GM21619 (cell line): ENCODE measurements around the gene MTLN.
"Not testable (repeated sequence)": the region's sequence is repeated elsewhere in the genome, so short reads cannot be mapped to it uniquely, and the experiment has no call there.

ENCODE experiments used
- ATAC-seq: cut with Tn5 transposase; IDR thresholded peaks from one replicate; pipeline ENCODE4 v1.9.1; 2021; ENCODE audit not compliant: unreplicated experiment

Gene MTLN

GRCh38 chr2:110204408-110205385, 7.7 kb downstream of the MTLN start, which contains the start of gene NPHP1:
Gene NPHP1, minus strand, starts transcription at chr2:110205013. Its CDS starts 45 bp downstream, at chr2:110204968.
- ATAC-seq, result peak; percentile 97

- no peak for ATAC-seq
These were observed 14.3 kb downstream of the MTLN start for GRCh38 chr2:110198016-110198415.

- ATAC-seq, result no peak
These were observed 14.9 kb downstream of the MTLN start for GRCh38 chr2:110197452-110197851.

- ATAC-seq, result not testable (repeated sequence)
These were observed 22.2 kb downstream of the MTLN start for GRCh38 chr2:110190169-110190568.

GRCh38 chr2:110182449-110182848, 29.9 kb downstream of the MTLN start:
- ATAC-seq, result no peak

- no peak for ATAC-seq
These were observed 32.3 kb downstream of the MTLN start for GRCh38 chr2:110180036-110180435.

- ATAC-seq, result no peak
These were observed 38.8 kb downstream of the MTLN start for GRCh38 chr2:110173523-110173922.

- no peak for ATAC-seq
These were observed 39.8 kb downstream of the MTLN start for GRCh38 chr2:110172506-110172905.

GRCh38 chr2:110170102-110170501, 42.2 kb downstream of the MTLN start:
- ATAC-seq, result no peak

GRCh38 chr2:110167326-110168000, 44.9 kb downstream of the MTLN start:
- ATAC-seq, result no peak

- ATAC-seq, result no peak
These were observed 46.1 kb downstream of the MTLN start for GRCh38 chr2:110166266-110166665.
